HG03521 (cell line): ENCODE data around the gene TBRG1.
"Not testable (repeated sequence)": the region's sequence is repeated elsewhere in the genome, so short reads cannot be mapped to it uniquely, and the experiment has no call there.

Experiments
- ATAC-seq: cut with Tn5 transposase; IDR thresholded peaks from one replicate; pipeline ENCODE4 v1.9.1; 2021; ENCODE audit warnings: mild to moderate bottlenecking, moderate library complexity; ENCODE audit not compliant: unreplicated experiment

The TBRG1 gene

GRCh38 chr11:124622531-124623451, at the start of gene TBRG1:
TSS of gene TBRG1 (plus strand) at chr11:124622864. CDS start at chr11:124623084, 220 bp downstream.
- ATAC-seq = peak; percentile 97

GRCh38 chr11:124577716-124578427, 44.8 kb upstream of the TBRG1 start:
- ATAC-seq = no peak

- ATAC-seq = no peak
Measured at GRCh38 chr11:124578761-124579160, 43.9 kb upstream of the TBRG1 start.

GRCh38 chr11:124581817-124582216, 40.8 kb upstream of the TBRG1 start:
- no peak for ATAC-seq

- no peak for ATAC-seq
Measured at GRCh38 chr11:124582565-124582964, 40.1 kb upstream of the TBRG1 start.

GRCh38 chr11:124583781-124584180, 38.9 kb upstream of the TBRG1 start:
- ATAC-seq = no peak

GRCh38 chr11:124584681-124585372, 37.8 kb upstream of the TBRG1 start:
- ATAC-seq = no peak

GRCh38 chr11:124586238-124586860, 36.3 kb upstream of the TBRG1 start:
- ATAC-seq = peak; percentile 54

GRCh38 chr11:124591430-124591829, 31.2 kb upstream of the TBRG1 start:
- no peak for ATAC-seq

GRCh38 chr11:124592627-124593026, 30.0 kb upstream of the TBRG1 start:
- no peak for ATAC-seq

- no peak for ATAC-seq
Measured at GRCh38 chr11:124595302-124595701, 27.4 kb upstream of the TBRG1 start.

GRCh38 chr11:124597626-124598025, 25.0 kb upstream of the TBRG1 start:
- ATAC-seq = no peak

- ATAC-seq = no peak
Measured at GRCh38 chr11:124600621-124601320, 21.9 kb upstream of the TBRG1 start.

- ATAC-seq = no peak
Measured at GRCh38 chr11:124602193-124602592, 20.5 kb upstream of the TBRG1 start.

GRCh38 chr11:124602723-124603122, 19.9 kb upstream of the TBRG1 start:
- ATAC-seq = not testable (repeated sequence)

GRCh38 chr11:124605719-124606118, 16.9 kb upstream of the TBRG1 start:
- no peak for ATAC-seq

GRCh38 chr11:124608147-124608546, 14.5 kb upstream of the TBRG1 start:
- no peak for ATAC-seq

- no peak for ATAC-seq
Measured at GRCh38 chr11:124610295-124610694, 12.4 kb upstream of the TBRG1 start.

GRCh38 chr11:124611064-124611463, 11.6 kb upstream of the TBRG1 start, which contains the start of gene PANX3:
TSS of gene PANX3 (plus strand) at chr11:124611428. CDS start at chr11:124611557, 129 bp downstream.
- ATAC-seq = no peak

GRCh38 chr11:124612045-124612444, 10.6 kb upstream of the TBRG1 start:
- peak; percentile 60 for ATAC-seq
